Measurements from ENCODE around the gene LHX3.

DNA sequence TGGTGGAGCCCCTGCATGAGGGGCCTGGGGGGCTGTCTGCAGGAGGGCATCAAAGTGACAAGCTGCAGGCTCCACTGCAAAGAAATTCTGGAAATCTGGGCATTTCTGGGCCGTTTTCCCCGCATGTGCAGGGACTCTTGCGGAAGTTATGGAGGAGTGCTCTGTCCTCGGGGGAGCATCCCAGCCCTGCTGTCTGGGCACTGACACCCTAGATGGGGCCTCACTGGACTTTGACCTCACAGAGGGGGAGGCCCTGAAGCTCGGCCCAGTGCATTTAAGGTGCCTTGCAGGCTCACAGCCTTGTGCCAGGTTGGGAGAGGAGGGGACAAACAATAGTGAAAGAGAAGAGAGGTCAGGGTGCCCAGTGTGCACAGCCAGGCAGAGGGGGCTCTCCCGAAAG lies 35.4 kb downstream of the LHX3 start:
- TF ChIP-seq, protein P1, sequence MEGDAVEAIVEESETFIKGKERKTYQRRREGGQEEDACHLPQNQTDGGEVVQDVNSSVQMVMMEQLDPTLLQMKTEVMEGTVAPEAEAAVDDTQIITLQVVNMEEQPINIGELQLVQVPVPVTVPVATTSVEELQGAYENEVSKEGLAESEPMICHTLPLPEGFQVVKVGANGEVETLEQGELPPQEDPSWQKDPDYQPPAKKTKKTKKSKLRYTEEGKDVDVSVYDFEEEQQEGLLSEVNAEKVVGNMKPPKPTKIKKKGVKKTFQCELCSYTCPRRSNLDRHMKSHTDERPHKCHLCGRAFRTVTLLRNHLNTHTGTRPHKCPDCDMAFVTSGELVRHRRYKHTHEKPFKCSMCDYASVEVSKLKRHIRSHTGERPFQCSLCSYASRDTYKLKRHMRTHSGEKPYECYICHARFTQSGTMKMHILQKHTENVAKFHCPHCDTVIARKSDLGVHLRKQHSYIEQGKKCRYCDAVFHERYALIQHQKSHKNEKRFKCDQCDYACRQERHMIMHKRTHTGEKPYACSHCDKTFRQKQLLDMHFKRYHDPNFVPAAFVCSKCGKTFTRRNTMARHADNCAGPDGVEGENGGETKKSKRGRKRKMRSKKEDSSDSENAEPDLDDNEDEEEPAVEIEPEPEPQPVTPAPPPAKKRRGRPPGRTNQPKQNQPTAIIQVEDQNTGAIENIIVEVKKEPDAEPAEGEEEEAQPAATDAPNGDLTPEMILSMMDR (IDR thresholded peaks at IDR 0.05): no peak
- TF ChIP-seq POLR2A (IDR thresholded peaks at IDR 0.05): no peak
